H9 (cell line): Measurements from ENCODE around the gene KLHL1. TPM values are rescaled to one million over a fixed set of nuclear protein-coding genes. Genes with fewer than 3 reads are reported as not detected.

Experiments
- DNase-seq: peaks from one replicate; pipeline ENCODE4 v3.0.0-alpha.2; 2017
- H2AFZ ChIP-seq: one replicate; pipeline ENCODE4 v1.6.1; 2013; ENCODE audit warnings: mild to moderate bottlenecking, low read length, control low read depth, moderate library complexity
- H2AK5ac ChIP-seq: 2 replicates; pipeline ENCODE4 v1.6.1; 2013; ENCODE audit warnings: low read length, control low read depth, mixed read lengths; ENCODE audit not compliant: insufficient read length
- H2BK120ac ChIP-seq: one replicate; pipeline ENCODE4 v1.6.1; 2013; ENCODE audit warnings: low read depth, mild to moderate bottlenecking, low read length, control low read depth, inconsistent platforms; ENCODE audit not compliant: poor library complexity, severe bottlenecking
- H2BK12ac ChIP-seq: 2 replicates; pipeline ENCODE4 v1.6.1; 2013; ENCODE audit warnings: low read length, control low read depth, mixed read lengths, low read depth; ENCODE audit not compliant: insufficient read length
- H2BK15ac ChIP-seq: 2 replicates; pipeline ENCODE4 v1.6.1; 2013; ENCODE audit warnings: low read depth, low read length, control low read depth
- H2BK20ac ChIP-seq: one replicate; pipeline ENCODE4 v1.6.1; 2013; ENCODE audit warnings: low read depth, mild to moderate bottlenecking, low read length, control low read depth, inconsistent platforms; ENCODE audit not compliant: poor library complexity, severe bottlenecking
- H2BK5ac ChIP-seq: 2 replicates; pipeline ENCODE4 v1.6.1; 2013; ENCODE audit warnings: low read length, control low read depth, mixed read lengths; ENCODE audit not compliant: insufficient read length
- H3K14ac ChIP-seq: 2 replicates; pipeline ENCODE4 v1.6.1; 2013; ENCODE audit warnings: low read length, control low read depth; ENCODE audit not compliant: insufficient read depth
- H3K18ac ChIP-seq: 2 replicates; pipeline ENCODE4 v1.6.1; 2013; ENCODE audit warnings: low read depth, mild to moderate bottlenecking, mixed read lengths, low read length, control low read depth; ENCODE audit not compliant: insufficient read length
- H3K23ac ChIP-seq: 2 replicates; pipeline ENCODE4 v1.6.1; 2013; ENCODE audit warnings: low read length, control low read depth, mixed read lengths, low read depth; ENCODE audit not compliant: insufficient read length
- H3K23me2 ChIP-seq: 2 replicates; pipeline ENCODE4 v1.6.1; 2013; ENCODE audit warnings: low read depth, mild to moderate bottlenecking, mixed read lengths, low read length, control low read depth; ENCODE audit not compliant: insufficient read length, poor library complexity, severe bottlenecking
- H3K27ac ChIP-seq: 2 replicates; pipeline ENCODE4 v1.5.1; 2013; ENCODE audit warnings: low read length, control low read depth, mixed read lengths, low read depth; ENCODE audit not compliant: insufficient read length
- H3K27me3 ChIP-seq: 2 replicates; pipeline ENCODE4 v1.6.1; 2013; ENCODE audit warnings: low read length, control low read depth, inconsistent platforms; ENCODE audit not compliant: insufficient read depth
- H3K4ac ChIP-seq: 2 replicates; pipeline ENCODE4 v1.6.1; 2013; ENCODE audit warnings: low read depth, mild to moderate bottlenecking, control low read depth, inconsistent platforms, low read length, moderate library complexity
- H3K4me1 ChIP-seq: 2 replicates; pipeline ENCODE4 v1.6.1; 2013; ENCODE audit warnings: low read length, control low read depth, inconsistent platforms; ENCODE audit not compliant: insufficient read depth
- H3K4me2 ChIP-seq: 2 replicates; pipeline ENCODE4 v1.6.1; 2013; ENCODE audit warnings: low read length, control low read depth, mixed read lengths; ENCODE audit not compliant: insufficient read length, insufficient read depth
- H3K56ac ChIP-seq: 2 replicates; pipeline ENCODE4 v1.6.1; 2013; ENCODE audit warnings: low read depth, mild to moderate bottlenecking, mixed read lengths, low read length, control low read depth; ENCODE audit not compliant: insufficient read length
- H3K79me1 ChIP-seq: 2 replicates; pipeline ENCODE4 v1.6.1; 2013; ENCODE audit warnings: low read depth, mild to moderate bottlenecking, moderate library complexity, low read length, control low read depth, inconsistent platforms; ENCODE audit not compliant: insufficient read depth, poor library complexity, severe bottlenecking
- H3K79me2 ChIP-seq: 2 replicates; pipeline ENCODE4 v1.6.1; 2013; ENCODE audit warnings: low read length, control low read depth, inconsistent platforms; ENCODE audit not compliant: insufficient read depth
- H3K9ac ChIP-seq: 2 replicates; pipeline ENCODE4 v1.6.1; 2013; ENCODE audit warnings: low read length, control low read depth, mixed read lengths; ENCODE audit not compliant: insufficient read length; ENCODE audit errors: extremely low read depth
- H3K9me3 ChIP-seq: one replicate; pipeline ENCODE4 v1.6.1; 2013; ENCODE audit warnings: low read depth, low read length, inconsistent platforms; ENCODE audit not compliant: control insufficient read depth
- H3T11ph ChIP-seq: one replicate; pipeline ENCODE4 v1.6.1; 2013; ENCODE audit warnings: mild to moderate bottlenecking, low read length, control low read depth, inconsistent platforms
- H4K20me1 ChIP-seq: one replicate; pipeline ENCODE4 v1.6.1; 2013; ENCODE audit not compliant: control insufficient read depth, insufficient read length, insufficient read depth
- H4K5ac ChIP-seq: 2 replicates; pipeline ENCODE4 v1.6.1; 2013; ENCODE audit warnings: low read depth, mild to moderate bottlenecking, mixed read lengths, low read length, control low read depth; ENCODE audit not compliant: insufficient read length
- H4K8ac ChIP-seq: replicated peaks from 2 replicates; pipeline ENCODE4 v1.6.1; 2013; ENCODE audit warnings: low read length, control low read depth, mixed read lengths, low read depth; ENCODE audit not compliant: insufficient read length
- H4K91ac ChIP-seq: 2 replicates; pipeline ENCODE4 v1.6.1; 2013; ENCODE audit warnings: low read depth, mild to moderate bottlenecking, moderate library complexity, mixed read lengths, low read length, control low read depth; ENCODE audit not compliant: insufficient read length
- H3K27ac Mint-ChIP-seq, 3 experiments: 2 replicates in 2 of 3; 3 replicates in 1 of 3; pipeline ENCODE4 v1.8.0; 2020 to 2021; ENCODE audit warnings: mixed read lengths in 3 of 3, mild to moderate bottlenecking in 1 of 3, moderate library complexity in 1 of 3
- H3K27me3 Mint-ChIP-seq: 2 replicates; pipeline ENCODE4 v1.8.0; 2021; ENCODE audit warnings: low read depth, mild to moderate bottlenecking, moderate library complexity, mixed read lengths
- H3K36me3 Mint-ChIP-seq, 3 experiments: 2 replicates in 2 of 3; 3 replicates in 1 of 3; pipeline ENCODE4 v1.8.0; 2020 to 2021; ENCODE audit warnings: low read depth in 3 of 3, mixed read lengths in 3 of 3; ENCODE audit not compliant: insufficient read depth in 1 of 3
- H3K4me1 Mint-ChIP-seq, 2 experiments: 2 replicates each; pipeline ENCODE4 v1.8.0; 2020; ENCODE audit warnings: mixed read lengths in 2 of 2
- H3K4me3 Mint-ChIP-seq, 2 experiments: 2 replicates in 1 of 2; 3 replicates in 1 of 2; pipeline ENCODE4 v1.8.0; 2020 to 2021; ENCODE audit warnings: mild to moderate bottlenecking in 2 of 2, mixed read lengths in 2 of 2, moderate library complexity in 1 of 2
- H3K9me3 Mint-ChIP-seq, 2 experiments: 2 replicates in 1 of 2; 3 replicates in 1 of 2; pipeline ENCODE4 v1.8.0; 2020; ENCODE audit warnings: mild to moderate bottlenecking in 2 of 2, mixed read lengths in 2 of 2, moderate library complexity in 1 of 2
- WGBS: extraction: QIAGEN DNeasy Blood & Tissue Kit; methylation state at CpG from one replicate; pipeline ENCODE4 v1.1.7; 2013; ENCODE audit warnings: missing lambda C conversion rate, low lambda C conversion rate, mixed read lengths; ENCODE audit not compliant: insufficient read length; ENCODE audit errors: extremely low coverage; 5-methylcytosine and 5-hydroxymethylcytosine counted together
- total RNA-seq: library from RNA; stranded (reverse); gene quantifications from 2 replicates; pipeline ENCODE4 v1.2.1, GENCODE V29; 2021
- TF ChIP-seq, protein P1 (sequence below): fragments of 200-600 bp; sonication (generic); conservative IDR thresholded peaks from 3 replicates; pipeline ENCODE4 v1.8.0; 2021; ENCODE audit warnings: antibody characterized with exemption, mild to moderate bottlenecking

The KLHL1 gene
- total RNA-seq, 1 experiment from 2014 or later: not detected

DNA sequence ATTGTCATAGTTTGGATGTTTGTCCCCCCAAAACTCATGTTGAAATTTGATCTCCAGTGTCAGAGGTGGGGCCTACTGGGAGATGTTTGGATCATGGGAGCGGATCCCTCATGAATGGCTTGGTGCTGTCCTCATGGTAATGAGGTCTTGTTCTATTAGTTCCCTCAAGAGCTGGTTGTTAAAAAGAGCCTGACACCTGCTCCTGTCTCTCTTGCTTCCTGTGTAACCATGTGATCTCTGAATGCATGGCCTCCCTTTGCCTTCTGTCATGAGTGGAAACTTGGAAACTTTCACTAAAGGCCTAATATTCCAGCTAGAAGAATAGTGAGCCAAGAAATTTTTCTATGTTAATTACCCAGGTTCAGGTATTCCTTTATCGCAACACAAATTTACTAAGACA is 312.0 kb downstream of the KLHL1 start:
- no peak overlapping the region for H3K27ac Mint-ChIP-seq
- no peak overlapping the region for H3T11ph ChIP-seq
- H2BK20ac ChIP-seq: no peak overlapping the region
- no peaks in the 10 kb centered on the region for H3K79me2 ChIP-seq
- no peak overlapping the region for H2BK5ac ChIP-seq
- no peaks in the 10 kb centered on the region for H3K36me3 Mint-ChIP-seq
- no peak overlapping the region for H4K91ac ChIP-seq
- DNase-seq: no peak
- H4K20me1 ChIP-seq: no peaks in the 10 kb centered on the region
- no peak overlapping the region for H4K5ac ChIP-seq
- H2BK120ac ChIP-seq: no peak overlapping the region
- H3K79me1 ChIP-seq: no peaks in the 10 kb centered on the region
- H3K27ac ChIP-seq: no peak overlapping the region
- H3K4me2 ChIP-seq: no peak overlapping the region
- no peaks in the 10 kb centered on the region for H3K23me2 ChIP-seq
- no peak overlapping the region for H3K18ac ChIP-seq
- no peak overlapping the region for H3K9ac ChIP-seq
- no peaks in the 10 kb centered on the region for H3K9me3 Mint-ChIP-seq
- H3K27me3 Mint-ChIP-seq: no peaks in the 10 kb centered on the region
- H2BK15ac ChIP-seq: no peak overlapping the region
- no peaks in the 10 kb centered on the region; the same call in 1 of the 2 replicates for H3K4me1 ChIP-seq
- no peak overlapping the region for H3K23ac ChIP-seq
- no peaks in the 10 kb centered on the region for H3K27me3 ChIP-seq
- no peak overlapping the region for H3K4ac ChIP-seq
- H2BK12ac ChIP-seq: no peak overlapping the region
- no peak overlapping the region for H4K8ac ChIP-seq
- no peak overlapping the region for H3K56ac ChIP-seq
- TF ChIP-seq, protein P1, sequence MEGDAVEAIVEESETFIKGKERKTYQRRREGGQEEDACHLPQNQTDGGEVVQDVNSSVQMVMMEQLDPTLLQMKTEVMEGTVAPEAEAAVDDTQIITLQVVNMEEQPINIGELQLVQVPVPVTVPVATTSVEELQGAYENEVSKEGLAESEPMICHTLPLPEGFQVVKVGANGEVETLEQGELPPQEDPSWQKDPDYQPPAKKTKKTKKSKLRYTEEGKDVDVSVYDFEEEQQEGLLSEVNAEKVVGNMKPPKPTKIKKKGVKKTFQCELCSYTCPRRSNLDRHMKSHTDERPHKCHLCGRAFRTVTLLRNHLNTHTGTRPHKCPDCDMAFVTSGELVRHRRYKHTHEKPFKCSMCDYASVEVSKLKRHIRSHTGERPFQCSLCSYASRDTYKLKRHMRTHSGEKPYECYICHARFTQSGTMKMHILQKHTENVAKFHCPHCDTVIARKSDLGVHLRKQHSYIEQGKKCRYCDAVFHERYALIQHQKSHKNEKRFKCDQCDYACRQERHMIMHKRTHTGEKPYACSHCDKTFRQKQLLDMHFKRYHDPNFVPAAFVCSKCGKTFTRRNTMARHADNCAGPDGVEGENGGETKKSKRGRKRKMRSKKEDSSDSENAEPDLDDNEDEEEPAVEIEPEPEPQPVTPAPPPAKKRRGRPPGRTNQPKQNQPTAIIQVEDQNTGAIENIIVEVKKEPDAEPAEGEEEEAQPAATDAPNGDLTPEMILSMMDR: no peak
- no peak overlapping the region for H2AFZ ChIP-seq
- no peak overlapping the region for H3K4me3 Mint-ChIP-seq
- H3K4me1 Mint-ChIP-seq: peaks cover 17 to 18% of the 10 kb centered on the region in 2 experiments
- no peak overlapping the region for H2AK5ac ChIP-seq
- H3K14ac ChIP-seq: no peak overlapping the region
- WGBS: no CpG with 5 or more reads among the region's 2 CpGs
- no peaks in the 10 kb centered on the region for H3K9me3 ChIP-seq
